ENCODE measurements around the gene GJE1.
"Not testable (repeated sequence)": the region's sequence is repeated elsewhere in the genome, so short reads cannot be mapped to it uniquely, and the experiment has no call there.

DNA sequence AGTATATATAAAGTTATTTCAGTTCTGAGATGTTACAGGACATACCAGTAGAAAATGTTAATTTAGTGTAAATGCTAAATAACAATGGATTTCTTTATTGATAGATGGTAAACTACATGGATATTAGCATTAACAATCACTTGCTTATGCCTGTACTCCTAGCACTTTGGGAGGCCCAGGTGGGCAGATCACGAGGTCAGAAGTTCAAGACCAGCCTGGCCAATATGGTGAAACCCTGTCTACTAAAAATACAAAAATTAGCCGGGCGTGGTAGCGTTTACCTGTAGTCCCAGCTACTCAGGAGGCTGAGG lies 24.0 kb downstream of the GJE1 start:
- TF ChIP-seq CTCF (conservative IDR thresholded peaks at IDR 0.05); EZH2 (IDR thresholded peaks at IDR 0.05; ENCODE audit: low read depth): not testable (repeated sequence)
